ENCODE measurements around the gene CNIH2.

The CNIH2 gene

DNA sequence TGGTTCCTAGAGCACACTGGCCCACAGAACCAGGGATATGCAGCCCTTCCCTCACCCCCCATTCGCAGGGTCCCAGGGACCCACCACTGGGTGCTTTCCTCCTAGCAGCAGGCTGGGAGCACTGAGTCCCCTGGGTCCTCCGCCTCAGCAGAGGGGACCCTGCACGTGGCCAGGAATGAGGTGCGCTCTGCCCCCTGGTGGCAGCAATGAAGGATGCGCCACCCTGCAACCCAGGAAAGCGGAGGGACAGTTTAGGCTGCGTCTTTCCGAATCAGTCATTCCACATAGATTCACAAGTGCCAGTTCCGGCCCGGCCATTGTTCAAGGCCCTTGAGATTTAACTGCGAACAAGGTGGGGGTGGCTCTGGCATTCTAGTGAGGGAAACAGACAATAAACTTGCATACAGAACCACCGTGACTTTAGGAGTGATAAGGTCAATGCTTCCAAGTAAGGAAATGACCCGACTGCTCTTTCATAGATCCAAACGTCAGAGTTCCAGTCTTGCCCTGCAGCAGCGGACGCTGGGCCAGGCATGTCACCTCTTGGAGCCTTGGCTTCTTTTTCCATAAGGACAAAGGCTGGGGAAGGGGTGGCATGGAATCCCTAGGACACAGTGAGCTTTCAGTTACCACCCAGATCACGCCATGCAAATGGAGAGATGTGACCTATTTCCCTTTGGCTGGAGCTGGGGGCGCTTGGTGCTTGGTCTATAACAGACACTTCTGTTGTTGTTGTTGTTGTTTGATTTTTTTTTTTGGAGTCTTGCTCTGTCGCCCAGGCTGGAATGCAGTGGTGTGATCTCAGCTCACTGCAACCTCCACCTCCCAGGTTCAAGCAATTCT lies 50.5 kb downstream of the CNIH2 start:
- H3K27ac ChIP-seq (ENCODE audit: low read length): no peak overlapping the region
- peak overlapping the region in 1 of 2 donors; percentile 21 for H3K4me3 ChIP-seq (ENCODE audit: low read depth in 1 of 2, low read length in 2 of 2)
- H3K27me3 ChIP-seq (ENCODE audit: low read depth, low read length): no peaks in the 10 kb centered on the region
- peaks cover 11 to 23% of the 10 kb centered on the region in 2 donors for H3K4me1 ChIP-seq (ENCODE audit: control insufficient read depth in 1 of 2, insufficient read depth in 2 of 2, low read length in 2 of 2)
- H3K36me3 ChIP-seq (ENCODE audit: control insufficient read depth in 1 of 2, insufficient read depth in 2 of 2, low read length in 2 of 2): peaks cover 5 to 13% of the 10 kb centered on the region in 2 donors
- no peaks in the 10 kb centered on the region for H3K9me3 ChIP-seq (ENCODE audit: control insufficient read depth in 1 of 2, low read length in 2 of 2)

DNA sequence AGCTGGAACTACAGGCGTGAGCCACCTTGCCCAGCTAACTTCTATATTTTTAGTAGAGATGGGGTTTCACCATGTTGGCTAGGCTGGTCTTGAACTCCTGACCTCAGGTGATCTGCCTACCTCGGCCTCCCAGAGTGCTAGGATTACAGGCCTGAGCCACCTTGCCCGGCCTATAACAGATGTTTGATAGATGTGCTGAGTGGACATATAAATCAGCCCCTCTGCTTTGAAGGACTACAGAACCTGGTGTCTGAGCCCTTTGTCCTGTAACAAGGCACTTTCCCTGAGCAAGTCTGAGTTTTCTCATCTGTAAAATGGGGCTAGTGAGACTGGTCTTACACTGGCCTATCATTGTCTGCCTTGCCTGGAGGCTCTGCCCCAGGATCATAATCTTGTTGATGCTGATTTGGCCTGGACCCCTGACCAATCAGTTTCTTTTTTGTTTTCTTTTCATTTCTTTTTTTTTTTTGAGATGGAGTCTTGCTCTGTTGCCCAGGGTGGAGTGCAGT lies 51.2 kb downstream of the CNIH2 start:
- no peaks in the 10 kb centered on the region for H3K27me3 ChIP-seq (ENCODE audit: low read depth, low read length)
- H3K36me3 ChIP-seq (ENCODE audit: control insufficient read depth in 1 of 2, insufficient read depth in 2 of 2, low read length in 2 of 2): peaks cover 5 to 18% of the 10 kb centered on the region in 2 donors
- no peak overlapping the region for H3K27ac ChIP-seq (ENCODE audit: low read length)
- H3K4me3 ChIP-seq (ENCODE audit: low read depth in 1 of 2, low read length in 2 of 2): no peak overlapping the region
- H3K9me3 ChIP-seq (ENCODE audit: control insufficient read depth in 1 of 2, low read length in 2 of 2): no peaks in the 10 kb centered on the region
- H3K4me1 ChIP-seq (ENCODE audit: control insufficient read depth in 1 of 2, insufficient read depth in 2 of 2, low read length in 2 of 2): peaks cover 11 to 23% of the 10 kb centered on the region in 2 donors

DNA sequence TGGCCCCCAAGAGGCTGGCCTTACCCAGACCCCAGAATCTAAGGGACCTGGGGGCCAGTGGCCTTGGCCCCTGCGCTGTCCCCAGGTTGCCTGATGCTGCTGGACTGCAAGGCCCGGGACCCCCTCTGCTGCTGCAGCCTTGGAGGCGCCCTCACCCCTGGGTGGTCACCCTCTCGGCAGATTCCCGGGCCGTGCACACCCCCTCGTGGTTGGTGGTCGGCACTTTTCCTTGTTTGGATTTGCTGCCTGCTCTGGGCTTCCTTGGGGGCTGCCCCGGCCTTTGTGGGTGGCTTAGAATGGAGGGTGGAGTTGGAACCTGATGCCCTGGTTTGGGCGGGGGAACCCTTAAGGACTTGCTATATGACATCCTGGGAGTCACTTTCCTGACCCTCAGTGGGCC lies 53.0 kb downstream of the CNIH2 start:
- peaks cover 9 to 31% of the 10 kb centered on the region in 2 donors for H3K4me1 ChIP-seq (ENCODE audit: control insufficient read depth in 1 of 2, insufficient read depth in 2 of 2, low read length in 2 of 2)
- H3K4me3 ChIP-seq (ENCODE audit: low read depth in 1 of 2, low read length in 2 of 2): no peak overlapping the region
- no peaks in the 10 kb centered on the region for H3K27me3 ChIP-seq (ENCODE audit: low read depth, low read length)
- no peaks in the 10 kb centered on the region for H3K9me3 ChIP-seq (ENCODE audit: control insufficient read depth in 1 of 2, low read length in 2 of 2)
- H3K27ac ChIP-seq (ENCODE audit: low read length): no peak overlapping the region
- H3K36me3 ChIP-seq (ENCODE audit: control insufficient read depth in 1 of 2, insufficient read depth in 2 of 2, low read length in 2 of 2): peaks cover 5 to 18% of the 10 kb centered on the region in 2 donors

DNA sequence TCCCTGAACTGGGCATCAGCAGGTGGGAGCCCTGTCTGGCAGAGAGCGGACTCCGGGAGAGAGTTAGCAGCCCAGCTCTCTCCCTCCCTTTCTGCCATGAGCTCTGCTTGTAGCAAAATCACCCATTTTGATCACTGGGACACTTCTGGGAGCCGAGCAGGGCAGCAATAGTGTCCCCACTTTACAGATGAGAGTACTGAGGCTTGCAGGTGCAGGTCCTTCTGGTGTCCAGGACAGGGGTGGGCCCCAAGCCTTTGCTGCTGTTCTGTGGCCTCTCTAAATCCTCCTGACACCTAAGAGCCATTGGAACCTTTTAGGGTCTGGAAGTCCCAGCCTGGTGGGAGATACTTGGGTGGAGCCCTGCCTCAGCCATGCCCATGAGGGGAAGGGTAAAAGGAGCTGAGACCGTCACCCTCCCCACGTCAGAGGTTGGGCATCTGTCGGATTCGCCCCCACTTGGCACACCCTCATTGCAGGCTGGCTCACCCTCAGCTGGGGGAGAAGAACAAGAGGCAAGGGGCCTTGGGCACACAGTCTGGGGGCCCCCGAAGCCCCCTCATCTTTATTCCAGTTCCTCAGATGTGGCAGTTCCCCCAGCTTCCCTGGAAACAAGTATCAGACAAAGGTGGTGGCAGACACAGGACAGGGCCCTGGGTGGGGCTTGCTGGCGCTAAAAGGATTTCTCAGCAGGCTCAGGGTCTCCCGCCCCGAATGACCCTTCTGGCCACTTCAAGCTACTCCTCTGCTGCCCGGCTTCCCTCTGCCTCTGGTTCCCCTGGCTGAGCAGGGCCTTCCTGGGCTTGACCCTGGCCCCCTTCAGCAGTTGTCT lies 53.8 kb downstream of the CNIH2 start:
- Histone ChIP-seq H3K4me1 (ENCODE audit: control insufficient read depth in 1 of 2, insufficient read depth in 2 of 2, low read length in 2 of 2) (peaks cover 13 to 34% of the 10 kb centered on the region in 2 donors), H3K4me3 (ENCODE audit: low read depth in 1 of 2, low read length in 2 of 2) (no peak overlapping the region), H3K9me3 (ENCODE audit: control insufficient read depth in 1 of 2, low read length in 2 of 2) (no peaks in the 10 kb centered on the region), H3K36me3 (ENCODE audit: control insufficient read depth in 1 of 2, insufficient read depth in 2 of 2, low read length in 2 of 2) (peaks cover 5 to 18% of the 10 kb centered on the region in 2 donors), H3K27ac (ENCODE audit: low read length) (no peak overlapping the region), H3K27me3 (ENCODE audit: low read depth, low read length) (no peaks in the 10 kb centered on the region)

DNA sequence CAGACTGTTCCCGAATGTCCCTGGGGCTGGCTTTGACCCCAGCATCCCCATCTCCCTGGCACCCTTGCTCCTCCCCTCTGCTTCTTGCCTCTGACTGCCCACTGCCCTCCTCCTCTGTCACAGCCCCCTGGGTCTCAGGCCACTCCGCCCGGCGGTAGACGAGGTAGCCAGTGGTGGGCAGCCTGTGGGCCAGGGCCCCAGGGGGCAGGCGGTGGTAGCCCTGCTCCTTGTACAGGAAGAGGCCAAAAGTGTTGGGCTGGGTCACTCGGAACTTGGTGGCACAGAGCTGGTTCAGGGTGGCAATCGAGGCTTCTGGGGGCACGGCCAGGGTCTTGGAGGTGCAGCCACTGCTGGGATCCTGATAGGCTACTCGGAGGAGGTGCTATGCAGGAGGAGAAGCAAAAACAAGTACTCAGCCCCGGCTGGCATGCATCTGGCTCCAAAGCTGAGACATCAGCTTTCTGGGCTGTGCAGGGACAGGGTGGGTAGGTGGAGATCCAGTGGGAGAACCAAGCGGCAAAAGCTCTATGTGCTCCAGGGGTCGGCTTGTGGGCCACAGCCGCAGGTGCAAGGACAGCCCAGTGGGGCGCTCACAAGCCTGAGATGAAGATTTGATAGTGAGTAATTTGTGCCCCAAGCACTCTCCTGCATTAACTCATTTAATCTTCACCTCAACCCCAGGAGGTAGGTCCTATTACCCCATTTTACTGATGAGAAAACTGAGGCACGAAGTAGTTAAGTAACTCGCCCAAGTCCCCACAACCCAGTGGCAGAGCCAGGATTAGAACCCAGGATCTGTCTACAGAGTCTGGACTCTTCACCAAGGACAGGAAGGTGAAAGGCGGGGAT lies 54.6 kb downstream of the CNIH2 start:
- H3K36me3 ChIP-seq (ENCODE audit: control insufficient read depth in 1 of 2, insufficient read depth in 2 of 2, low read length in 2 of 2): peaks cover 5 to 24% of the 10 kb centered on the region in 2 donors
- no peaks in the 10 kb centered on the region for H3K27me3 ChIP-seq (ENCODE audit: low read depth, low read length)
- peaks cover 15 to 33% of the 10 kb centered on the region in 2 donors for H3K4me1 ChIP-seq (ENCODE audit: control insufficient read depth in 1 of 2, insufficient read depth in 2 of 2, low read length in 2 of 2)
- H3K4me3 ChIP-seq (ENCODE audit: low read depth in 1 of 2, low read length in 2 of 2): no peak overlapping the region
- no peak overlapping the region for H3K27ac ChIP-seq (ENCODE audit: low read length)
- H3K9me3 ChIP-seq (ENCODE audit: control insufficient read depth in 1 of 2, low read length in 2 of 2): no peaks in the 10 kb centered on the region

DNA sequence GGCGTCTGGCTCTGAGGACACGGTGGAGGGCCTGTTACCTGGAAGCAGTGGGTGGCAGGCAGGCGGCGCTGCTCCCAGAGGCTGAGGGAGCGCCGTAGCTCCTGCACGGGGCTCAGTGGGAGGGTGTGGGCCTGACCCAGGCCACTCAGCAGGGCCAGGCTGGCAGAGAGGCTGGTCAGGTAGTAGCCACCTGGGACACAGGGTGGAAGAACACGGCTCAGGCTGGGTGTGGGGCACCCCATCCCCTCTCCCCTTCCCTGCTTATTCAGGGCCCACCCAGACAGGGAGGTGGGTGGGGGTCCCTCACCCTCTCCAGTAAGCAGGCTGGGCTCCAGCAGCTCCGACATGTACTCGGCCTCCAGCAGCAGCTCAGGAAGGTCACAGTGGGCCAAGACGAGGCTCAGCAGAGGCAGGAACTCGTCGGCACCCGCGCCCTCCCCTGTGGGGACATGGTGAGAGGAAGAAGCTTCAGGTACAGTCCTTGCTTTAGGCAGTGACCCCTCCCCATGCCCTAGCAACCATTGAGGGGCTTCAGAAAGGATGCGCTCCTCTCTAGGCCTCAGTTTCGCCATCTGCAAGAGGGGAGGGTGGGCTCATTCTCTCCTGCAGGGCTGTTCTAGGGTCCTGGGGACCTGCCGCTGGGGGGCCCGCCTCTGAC lies 55.4 kb downstream of the CNIH2 start:
- no peak overlapping the region for H3K4me3 ChIP-seq (ENCODE audit: low read depth in 1 of 2, low read length in 2 of 2)
- H3K27me3 ChIP-seq (ENCODE audit: low read depth, low read length): no peaks in the 10 kb centered on the region
- no peak overlapping the region for H3K27ac ChIP-seq (ENCODE audit: low read length)
- H3K9me3 ChIP-seq (ENCODE audit: control insufficient read depth in 1 of 2, low read length in 2 of 2): no peaks in the 10 kb centered on the region
- H3K4me1 ChIP-seq (ENCODE audit: control insufficient read depth in 1 of 2, insufficient read depth in 2 of 2, low read length in 2 of 2): peaks cover 10 to 26% of the 10 kb centered on the region in 2 donors
- peaks cover 5 to 27% of the 10 kb centered on the region in 2 donors for H3K36me3 ChIP-seq (ENCODE audit: control insufficient read depth in 1 of 2, insufficient read depth in 2 of 2, low read length in 2 of 2)

Measured in muscle layer of duodenum (tissue), 2 donors.